H1 (cell line): ENCODE data around the gene DND1. TPM values are rescaled to one million over a fixed set of nuclear protein-coding genes. Genes with fewer than 3 reads are reported as not detected.

Experiments used
- RAD21 ChIP-seq, 2 experiments: IDR thresholded peaks in 1 of 2; conservative IDR thresholded peaks in 1 of 2; 2 replicates each; pipeline ENCODE4 v1.6.1; 2011; ENCODE audit warnings: low read depth in 2 of 2, low read length in 2 of 2, improper control_type of control experiment in 1 of 2, inconsistent platforms in 1 of 2, mild to moderate bottlenecking in 1 of 2, moderate library complexity in 1 of 2
- polyA plus RNA-seq, 7 experiments: library from polyadenylated mRNA; depleted of rRNA in 3 of 7; stranded (reverse) in 5 of 7; unstranded in 2 of 7; fragments of >200 nt in 5 of 7; fragments of 200-250 nt in 2 of 7; gene quantifications; 1 replicate in 5 of 7; 2 replicates in 1 of 7; 4 replicates in 1 of 7; pipeline versions ENCODE4 v1.2.1 to v1.2.3, GENCODE V29; 2011 to 2013; ENCODE audit warnings: missing spikeins in 2 of 7, mixed read lengths in 2 of 7
- total RNA-seq: library from RNA; stranded (reverse); fragmentation: NEBNext Ultra II Directional; extraction: Animal tissue kit (Norgen Biotek cat#: 25700); gene quantifications from 2 replicates; pipeline ENCODE4 v1.2.1, GENCODE V29; 2021

Gene DND1
- total and polyA plus RNA-seq, 2 of the 8 experiments (the other 6 are each of a cell fraction or from before 2014, with no cell fraction given) = 0.41 to 2.1 TPM

DNA sequence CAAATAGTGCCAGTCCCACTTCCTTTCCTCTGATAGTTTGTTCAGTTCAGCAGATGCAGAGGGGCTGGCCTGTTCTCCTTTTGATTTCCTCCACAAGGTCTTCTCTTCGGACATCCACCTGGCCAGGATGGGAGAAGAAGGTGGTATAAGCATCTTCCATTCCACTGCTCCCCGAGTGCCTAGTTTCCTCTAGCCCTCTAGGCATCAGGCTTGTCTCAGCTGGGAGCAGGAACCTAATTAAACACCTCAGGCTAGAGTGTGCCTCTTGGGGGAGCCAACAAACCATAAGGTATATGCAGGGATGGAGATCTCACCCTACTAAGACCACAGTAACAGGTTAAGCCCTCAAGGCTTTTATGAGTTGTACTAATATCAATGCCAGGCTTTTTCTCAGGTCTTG, 835 bp upstream of the DND1 start (continued):
- no peak for TF ChIP-seq RAD21 (IDR thresholded peaks at IDR 0.05 in 1 of 2, conservative IDR thresholded peaks at IDR 0.05 in 1 of 2; ENCODE audit: low read depth in 2 of 2, low read length in 2 of 2)
